Hematopoietic multipotent progenitor cell treated with erythropoietin and hydrocortisone succinate and interleukin-3 and kit ligand, for 4 days (in vitro differentiated cells): ENCODE results near the gene PLEKHF1.
A peak's percentile ranks its signal among the peaks of the same experiment; 100 is the strongest.

Source experiments
- DNase-seq: peaks from one replicate; pipeline ENCODE4 v3.0.0-alpha.2; 2015

PLEKHF1 gene

GRCh38 chr19:29680447-29680846 is 15.2 kb downstream of the PLEKHF1 start:
- DNase-seq, result peak; percentile 86

GRCh38 chr19:29680937-29681336 is 15.7 kb downstream of the PLEKHF1 start:
- no peak for DNase-seq

- DNase-seq, result no peak
These were observed 16.4 kb downstream of the PLEKHF1 start for GRCh38 chr19:29681422-29682235.

- no peak for DNase-seq
These were observed 17.1 kb downstream of the PLEKHF1 start for GRCh38 chr19:29682236-29682895.

GRCh38 chr19:29683009-29683408 is 17.7 kb downstream of the PLEKHF1 start:
- no peak for DNase-seq

- DNase-seq, result no peak
These were observed 20.1 kb downstream of the PLEKHF1 start for GRCh38 chr19:29685326-29685725.

GRCh38 chr19:29686285-29686805 is 21.1 kb downstream of the PLEKHF1 start:
- DNase-seq, result no peak

- DNase-seq, result no peak
These were observed 22.1 kb downstream of the PLEKHF1 start for GRCh38 chr19:29687244-29687896.

GRCh38 chr19:29687897-29688728 is 22.9 kb downstream of the PLEKHF1 start:
- peak; percentile 63 for DNase-seq

GRCh38 chr19:29690842-29691241 is 25.6 kb downstream of the PLEKHF1 start:
- peak; percentile 88 for DNase-seq

- no peak for DNase-seq
These were observed 28.9 kb downstream of the PLEKHF1 start for GRCh38 chr19:29694161-29694560.

GRCh38 chr19:29694669-29695627 is 29.7 kb downstream of the PLEKHF1 start:
- peak; percentile 92 for DNase-seq

GRCh38 chr19:29695765-29696564 is 30.7 kb downstream of the PLEKHF1 start:
- DNase-seq, result no peak

GRCh38 chr19:29696565-29696846 is 31.2 kb downstream of the PLEKHF1 start:
- DNase-seq, result no peak

GRCh38 chr19:29697523-29698261 is 32.4 kb downstream of the PLEKHF1 start:
- DNase-seq, result no peak

GRCh38 chr19:29699861-29700260 is 34.6 kb downstream of the PLEKHF1 start:
- DNase-seq, result no peak

GRCh38 chr19:29700498-29700897 is 35.2 kb downstream of the PLEKHF1 start:
- no peak for DNase-seq

- no peak for DNase-seq
These were observed 37.1 kb downstream of the PLEKHF1 start for GRCh38 chr19:29702161-29702962.

- DNase-seq, result no peak
These were observed 37.7 kb downstream of the PLEKHF1 start for GRCh38 chr19:29702963-29703320.
